Panc1 (cell line): ENCODE data around the gene TTBK1. TPM values are rescaled to one million over a fixed set of nuclear protein-coding genes. Genes with fewer than 3 reads are reported as not detected.

Experiments used
- ATAC-seq: fragments of 200-7000 bp; cut with Tn5 transposase; 2 replicates; pipeline ENCODE4 v1.9.1; 2020; ENCODE audit warnings: mild to moderate bottlenecking, moderate library complexity
- BruUV-seq: library from RNA; stranded (reverse); fragments of 400-500 nt; replicated peaks from 2 replicates; lab custom pipeline; 2021; lab: Mats Ljungman, UMichigan
- CTCF ChIA-PET: fragments of 300-600 bp; sonication (Branson Sonifier 250); formaldehyde crosslinking; loops from one replicate; lab custom pipeline; 2022; ENCODE audit warnings: antibody characterized with exemption; lab: Charles Lee
- POLR2A ChIA-PET: fragments of 300-600 bp; sonication (Branson Sonifier 250); formaldehyde crosslinking; loops from one replicate; lab custom pipeline; 2022; ENCODE audit warnings: antibody characterized with exemption; lab: Charles Lee
- DNase-seq: peaks from one replicate; pipeline ENCODE4 v3.0.0-alpha.2; 2010; ENCODE audit warnings: low read depth, low spot score
- H3K27ac ChIP-seq: 2 replicates; pipeline ENCODE4 v1.5.1; 2011; ENCODE audit warnings: mild to moderate bottlenecking, low read length, inconsistent platforms
- H3K27me3 ChIP-seq: fragments of 200-500 bp; sonication (Bioruptor generic); 2 replicates; pipeline ENCODE4 v1.6.0; 2014; ENCODE audit warnings: low read length, inconsistent platforms; ENCODE audit not compliant: control insufficient read depth, insufficient read depth
- H3K36me3 ChIP-seq: fragments of 200-500 bp; sonication (Bioruptor generic); 2 replicates; pipeline ENCODE4 v1.5.1; 2014; ENCODE audit warnings: inconsistent platforms, mild to moderate bottlenecking, low read length, moderate library complexity; ENCODE audit not compliant: control insufficient read depth, insufficient read depth
- H3K4me1 ChIP-seq: 2 replicates; pipeline ENCODE4 v1.5.1; 2011; ENCODE audit warnings: inconsistent platforms, mild to moderate bottlenecking, low read length, moderate library complexity; ENCODE audit not compliant: control insufficient read depth, insufficient read depth
- H3K4me3 ChIP-seq, 2 experiments: 2 replicates each; pipeline ENCODE4 v1.5.1; 2011 to 2012; ENCODE audit warnings: low read depth in 2 of 2, low read length in 2 of 2, mild to moderate bottlenecking in 2 of 2, inconsistent platforms in 1 of 2, moderate library complexity in 1 of 2
- H3K9me3 ChIP-seq: fragments of 200-500 bp; sonication (Bioruptor generic); 2 replicates; pipeline ENCODE4 v1.5.1; 2014; ENCODE audit warnings: low read depth, mild to moderate bottlenecking, inconsistent platforms, low read length, moderate library complexity; ENCODE audit not compliant: control insufficient read depth, insufficient read depth
- POLR2AphosphoS5 ChIP-seq: IDR thresholded peaks from 2 replicates; pipeline ENCODE4 v1.6.1; 2012; ENCODE audit warnings: mild to moderate bottlenecking, low read depth, low read length, moderate library complexity
- SIN3A ChIP-seq: IDR thresholded peaks from 2 replicates; pipeline ENCODE4 v1.6.1; 2012; ENCODE audit warnings: low read depth, mild to moderate bottlenecking, low read length, moderate library complexity, borderline replicate concordance; ENCODE audit not compliant: insufficient read depth
- TCF7L2 ChIP-seq: IDR thresholded peaks from 2 replicates; pipeline ENCODE4 v1.6.1; 2011; ENCODE audit warnings: mild to moderate bottlenecking, low read depth, low read length, inconsistent platforms
- in situ Hi-C: cut with HindIII; loops from 2 replicates; pipeline ENCODE4 v1.10.0; 2016; ENCODE audit warnings: low sequenced_read_pairs, low pct_unique_long_range_greater_than_20kb
- intact Hi-C: fragments of 100-400 bp; cut with micrococcal nuclease; formaldehyde crosslinking; loops from one replicate; pipeline ENCODE4 v1.10.0; 2022; ENCODE audit not compliant: unreplicated experiment
- total RNA-seq: library from RNA; stranded (reverse); gene quantifications from one replicate; pipeline ENCODE4 v1.2.1, GENCODE V29; 2021; ENCODE audit not compliant: unreplicated experiment
- TF ChIP-seq, protein P1 (sequence below): fragments of 450-650 bp; IDR thresholded peaks from 2 replicates; pipeline ENCODE4 v1.5.1; 2017; ENCODE audit warnings: mild to moderate bottlenecking
- TF ChIP-seq, protein P2 (sequence below), 2 experiments: IDR thresholded peaks; 2 replicates each; pipeline ENCODE4 v1.6.1; 2011 to 2012; ENCODE audit warnings: low read depth in 2 of 2, control low read depth in 1 of 2, low read length in 1 of 2, mild to moderate bottlenecking in 1 of 2, moderate library complexity in 1 of 2; ENCODE audit not compliant: insufficient read depth in 1 of 2

TTBK1 gene
- total RNA-seq, 1 experiment from 2014 or later, result 0.10 TPM

DNA sequence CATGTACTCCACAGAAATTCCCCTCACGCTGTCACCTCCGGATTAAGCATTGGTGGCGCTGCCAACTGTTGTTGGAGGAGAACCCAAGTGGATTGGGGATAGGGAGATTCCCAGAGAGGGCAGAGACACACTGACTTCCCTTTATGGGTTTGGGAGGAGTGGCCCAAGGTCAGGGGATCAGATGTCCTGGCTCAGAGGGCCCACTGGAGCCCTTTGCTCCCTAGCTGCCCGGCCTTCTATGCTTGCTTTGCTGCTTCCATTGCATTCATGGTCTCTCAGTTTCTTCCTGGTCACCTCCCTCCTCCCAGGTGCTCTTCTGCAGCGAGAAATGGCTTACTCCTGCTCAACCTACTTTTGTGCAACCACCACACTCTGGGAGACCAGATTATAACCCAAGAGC is 46.9 kb upstream of the TTBK1 start:
- ChIA-PET POLR2A (no interaction called here), CTCF (no interaction called here)
- no peaks in the 10 kb centered on the region for H3K27me3 ChIP-seq
- DNase-seq, result no peak
- no peak for ATAC-seq
- no peaks in the 10 kb centered on the region for H3K9me3 ChIP-seq
- in situ Hi-C loops, result no loop called here
- no peak overlapping the region for H3K27ac ChIP-seq
- TF ChIP-seq, protein P1, sequence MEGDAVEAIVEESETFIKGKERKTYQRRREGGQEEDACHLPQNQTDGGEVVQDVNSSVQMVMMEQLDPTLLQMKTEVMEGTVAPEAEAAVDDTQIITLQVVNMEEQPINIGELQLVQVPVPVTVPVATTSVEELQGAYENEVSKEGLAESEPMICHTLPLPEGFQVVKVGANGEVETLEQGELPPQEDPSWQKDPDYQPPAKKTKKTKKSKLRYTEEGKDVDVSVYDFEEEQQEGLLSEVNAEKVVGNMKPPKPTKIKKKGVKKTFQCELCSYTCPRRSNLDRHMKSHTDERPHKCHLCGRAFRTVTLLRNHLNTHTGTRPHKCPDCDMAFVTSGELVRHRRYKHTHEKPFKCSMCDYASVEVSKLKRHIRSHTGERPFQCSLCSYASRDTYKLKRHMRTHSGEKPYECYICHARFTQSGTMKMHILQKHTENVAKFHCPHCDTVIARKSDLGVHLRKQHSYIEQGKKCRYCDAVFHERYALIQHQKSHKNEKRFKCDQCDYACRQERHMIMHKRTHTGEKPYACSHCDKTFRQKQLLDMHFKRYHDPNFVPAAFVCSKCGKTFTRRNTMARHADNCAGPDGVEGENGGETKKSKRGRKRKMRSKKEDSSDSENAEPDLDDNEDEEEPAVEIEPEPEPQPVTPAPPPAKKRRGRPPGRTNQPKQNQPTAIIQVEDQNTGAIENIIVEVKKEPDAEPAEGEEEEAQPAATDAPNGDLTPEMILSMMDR, result no peak
- TF ChIP-seq POLR2AphosphoS5, result no peak
- BruUV-seq, result no TSS peak
- intact Hi-C loops, result no loop called here
- H3K4me1 ChIP-seq, result no peaks in the 10 kb centered on the region
- no peaks in the 10 kb centered on the region; the same call in 1 of the 2 replicates for H3K36me3 ChIP-seq
- H3K4me3 ChIP-seq, result no peak overlapping the region

DNA sequence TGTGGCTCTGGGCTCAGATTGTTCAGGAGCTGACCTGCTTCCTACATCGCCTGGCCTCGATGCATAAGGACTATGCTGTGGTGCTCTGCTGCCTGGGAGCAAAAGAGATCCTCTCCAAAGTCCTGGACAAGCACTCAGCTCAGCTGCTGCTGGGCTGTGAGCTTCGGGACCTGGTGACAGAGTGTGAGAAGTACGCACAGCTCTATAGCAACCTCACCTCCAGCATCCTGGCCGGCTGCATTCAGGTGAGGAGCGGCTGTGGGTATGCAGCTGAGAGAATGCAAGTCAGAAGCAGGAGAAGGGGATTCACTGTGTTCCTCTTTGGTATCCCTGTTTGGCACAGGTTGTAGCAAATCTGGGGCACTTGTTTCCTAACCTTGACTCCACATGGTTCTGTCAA is 43.4 kb upstream of the TTBK1 start:
- CTCF ChIA-PET, result interaction anchor here (0.6 kb wide), 1 partner anchor 114 kb away, joined by 3 read pairs; no protein-coding TSS in a partner anchor
- Histone ChIP-seq H3K9me3 (no peaks in the 10 kb centered on the region), H3K36me3 (no peaks in the 10 kb centered on the region; the same call in 1 of the 2 replicates), H3K4me1 (no peaks in the 10 kb centered on the region), H3K4me3 (no peak overlapping the region), H3K27me3 (no peaks in the 10 kb centered on the region), H3K27ac (no peak overlapping the region)
- no TSS peak for BruUV-seq
- no peak for ATAC-seq
- intact Hi-C loops, result no loop called here
- POLR2A ChIA-PET, result no interaction called here
- DNase-seq, result no peak
- no peak for TF ChIP-seq POLR2AphosphoS5
- TF ChIP-seq, protein P1, result no peak
- no peak for TF ChIP-seq TCF7L2
- no peak for TF ChIP-seq SIN3A
- TF ChIP-seq, protein P2, sequence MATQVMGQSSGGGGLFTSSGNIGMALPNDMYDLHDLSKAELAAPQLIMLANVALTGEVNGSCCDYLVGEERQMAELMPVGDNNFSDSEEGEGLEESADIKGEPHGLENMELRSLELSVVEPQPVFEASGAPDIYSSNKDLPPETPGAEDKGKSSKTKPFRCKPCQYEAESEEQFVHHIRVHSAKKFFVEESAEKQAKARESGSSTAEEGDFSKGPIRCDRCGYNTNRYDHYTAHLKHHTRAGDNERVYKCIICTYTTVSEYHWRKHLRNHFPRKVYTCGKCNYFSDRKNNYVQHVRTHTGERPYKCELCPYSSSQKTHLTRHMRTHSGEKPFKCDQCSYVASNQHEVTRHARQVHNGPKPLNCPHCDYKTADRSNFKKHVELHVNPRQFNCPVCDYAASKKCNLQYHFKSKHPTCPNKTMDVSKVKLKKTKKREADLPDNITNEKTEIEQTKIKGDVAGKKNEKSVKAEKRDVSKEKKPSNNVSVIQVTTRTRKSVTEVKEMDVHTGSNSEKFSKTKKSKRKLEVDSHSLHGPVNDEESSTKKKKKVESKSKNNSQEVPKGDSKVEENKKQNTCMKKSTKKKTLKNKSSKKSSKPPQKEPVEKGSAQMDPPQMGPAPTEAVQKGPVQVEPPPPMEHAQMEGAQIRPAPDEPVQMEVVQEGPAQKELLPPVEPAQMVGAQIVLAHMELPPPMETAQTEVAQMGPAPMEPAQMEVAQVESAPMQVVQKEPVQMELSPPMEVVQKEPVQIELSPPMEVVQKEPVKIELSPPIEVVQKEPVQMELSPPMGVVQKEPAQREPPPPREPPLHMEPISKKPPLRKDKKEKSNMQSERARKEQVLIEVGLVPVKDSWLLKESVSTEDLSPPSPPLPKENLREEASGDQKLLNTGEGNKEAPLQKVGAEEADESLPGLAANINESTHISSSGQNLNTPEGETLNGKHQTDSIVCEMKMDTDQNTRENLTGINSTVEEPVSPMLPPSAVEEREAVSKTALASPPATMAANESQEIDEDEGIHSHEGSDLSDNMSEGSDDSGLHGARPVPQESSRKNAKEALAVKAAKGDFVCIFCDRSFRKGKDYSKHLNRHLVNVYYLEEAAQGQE (IDR thresholded peaks at IDR 0.05; ENCODE audit: insufficient read depth in 1 of 2, low read depth in 2 of 2, low read length in 1 of 2), result no peak
- in situ Hi-C loops, result no loop called here
